Measurements from ENCODE around the gene ARHGEF16. TPM values are rescaled to one million over a fixed set of nuclear protein-coding genes. Genes with fewer than 3 reads are reported as not detected.
A peak's percentile ranks its signal among the peaks of the same experiment; 100 is the strongest.

The ARHGEF16 gene
- total RNA-seq, 1 donor, result 0.18 TPM

GRCh38 chr1:3520419-3521378, 66.2 kb downstream of the ARHGEF16 start:
- DNase-seq (ENCODE audit: low read depth), result no peak
- H3K4me3 ChIP-seq (ENCODE audit: low read depth, low read length), result no peak overlapping the region
- no peak for TF ChIP-seq CTCF (IDR thresholded peaks at IDR 0.05; ENCODE audit: insufficient read depth, low read length)

GRCh38 chr1:3521426-3521825, 67.0 kb downstream of the ARHGEF16 start:
- no peak for DNase-seq (ENCODE audit: low read depth)
- no peak overlapping the region for H3K4me3 ChIP-seq (ENCODE audit: low read depth, low read length)
- no peak for TF ChIP-seq CTCF (IDR thresholded peaks at IDR 0.05; ENCODE audit: insufficient read depth, low read length)

GRCh38 chr1:3522112-3522511, 67.6 kb downstream of the ARHGEF16 start:
- TF ChIP-seq CTCF (IDR thresholded peaks at IDR 0.05; ENCODE audit: insufficient read depth, low read length), result no peak
- H3K4me3 ChIP-seq (ENCODE audit: low read depth, low read length), result no peak overlapping the region
- DNase-seq (ENCODE audit: low read depth), result no peak

GRCh38 chr1:3522564-3523265, 68.2 kb downstream of the ARHGEF16 start:
- TF ChIP-seq CTCF (IDR thresholded peaks at IDR 0.05; ENCODE audit: insufficient read depth, low read length), result no peak
- peak; percentile 45 for DNase-seq (ENCODE audit: low read depth)
- no peak overlapping the region for H3K4me3 ChIP-seq (ENCODE audit: low read depth, low read length)

- no peak for TF ChIP-seq CTCF (IDR thresholded peaks at IDR 0.05; ENCODE audit: insufficient read depth, low read length)
- DNase-seq (ENCODE audit: low read depth), result no peak
- H3K4me3 ChIP-seq (ENCODE audit: low read depth, low read length), result no peak overlapping the region
These were observed 69.5 kb downstream of the ARHGEF16 start for GRCh38 chr1:3523980-3524379.

GRCh38 chr1:3524556-3525203, 70.2 kb downstream of the ARHGEF16 start:
- H3K4me3 ChIP-seq (ENCODE audit: low read depth, low read length), result no peak overlapping the region
- no peak for DNase-seq (ENCODE audit: low read depth)
- TF ChIP-seq CTCF (IDR thresholded peaks at IDR 0.05; ENCODE audit: insufficient read depth, low read length), result no peak

Measured in fibroblast of the aortic adventitia (primary cell).